Ovary (tissue), 1 donor: ENCODE measurements around the gene BIVM.

ENCODE experiments used
- EP300 ChIP-seq: sonication (generic); formaldehyde crosslinking; IDR thresholded peaks from one replicate; pipeline ENCODE4 v1.6.1; 2017; ENCODE audit warnings: antibody characterized with exemption
- POLR2A ChIP-seq: fragments of 450-650 bp; IDR thresholded peaks from one replicate; pipeline ENCODE4 v1.6.1; 2017; ENCODE audit warnings: antibody characterized with exemption, mild to moderate bottlenecking, moderate library complexity

DNA sequence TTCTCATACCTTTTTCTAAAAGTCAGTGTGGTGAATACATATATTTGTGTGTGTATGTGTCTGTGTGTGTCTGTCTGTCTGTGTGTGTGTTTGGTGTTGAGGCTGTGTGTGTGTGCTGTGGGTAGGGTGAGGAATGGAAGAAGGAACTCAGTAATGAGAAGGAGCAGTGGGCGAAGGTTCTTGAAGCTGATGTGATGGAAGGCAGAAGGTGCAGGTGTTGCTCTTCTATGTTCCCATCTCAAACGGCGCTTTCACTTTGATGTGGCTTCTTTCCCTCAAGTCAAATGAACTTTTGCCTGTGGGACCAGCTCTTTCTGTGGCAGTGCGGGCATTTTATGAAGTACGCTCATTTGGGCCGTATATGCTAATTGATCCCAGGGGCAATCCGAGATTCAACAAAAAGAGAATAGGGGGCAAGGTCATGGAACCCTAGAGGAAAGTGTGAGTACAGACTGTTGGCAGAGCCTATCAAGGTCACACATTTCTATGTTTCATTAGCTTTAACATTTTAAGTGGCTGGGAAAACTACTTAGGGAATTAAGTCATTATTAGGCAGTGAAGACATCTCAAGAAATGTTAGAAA is 15.2 kb downstream of the BIVM start:
- no peak for TF ChIP-seq EP300
- TF ChIP-seq POLR2A: no peak
